Astrocyte (in vitro differentiated cells and primary cell): ENCODE measurements around the gene NR0B1. TPM values are rescaled to one million over a fixed set of nuclear protein-coding genes. Genes with fewer than 3 reads are reported as not detected.

Experiments
- DNase-seq: peaks from one replicate; pipeline ENCODE4 v3.0.0-alpha.2; 2010; ENCODE audit warnings: low read depth
- FAIRE-seq: peaks from 2 replicates; lab custom pipeline; 2011; peaks lifted over from hg19 to GRCh38; lab: Jason Lieb, UNC
- H2AFZ ChIP-seq: 2 replicates; pipeline ENCODE4 v1.6.0; 2012; ENCODE audit warnings: low read depth, low read length, inconsistent platforms
- H3K27ac ChIP-seq: 2 replicates; pipeline ENCODE4 v1.5.1; 2011; ENCODE audit warnings: low read depth, low read length, inconsistent platforms
- H3K27me3 ChIP-seq: 2 replicates; pipeline ENCODE4 v1.6.0; 2011; ENCODE audit warnings: low read length, inconsistent platforms; ENCODE audit not compliant: insufficient read depth
- H3K36me3 ChIP-seq: 2 replicates; pipeline ENCODE4 v1.5.1; 2011; ENCODE audit warnings: low read length, inconsistent platforms; ENCODE audit not compliant: insufficient read depth
- H3K4me1 ChIP-seq: 2 replicates; pipeline ENCODE4 v1.5.1; 2011; ENCODE audit warnings: low read length, inconsistent platforms; ENCODE audit not compliant: insufficient read depth
- H3K4me2 ChIP-seq: 2 replicates; pipeline ENCODE4 v1.6.0; 2012; ENCODE audit warnings: low read length, inconsistent platforms
- H3K4me3 ChIP-seq: 2 replicates; pipeline ENCODE4 v1.5.1; 2011; ENCODE audit warnings: low read depth, mild to moderate bottlenecking, low read length, inconsistent platforms; ENCODE audit not compliant: insufficient read depth
- H3K79me2 ChIP-seq: 2 replicates; pipeline ENCODE4 v1.6.0; 2012; ENCODE audit warnings: mild to moderate bottlenecking, low read length, inconsistent platforms; ENCODE audit not compliant: insufficient read depth
- H3K9ac ChIP-seq: 2 replicates; pipeline ENCODE4 v1.6.0; 2012; ENCODE audit warnings: mild to moderate bottlenecking, low read length, inconsistent platforms
- H3K9me3 ChIP-seq: 2 replicates; pipeline ENCODE4 v1.5.1; 2012; ENCODE audit warnings: low read depth, mild to moderate bottlenecking, low read length, inconsistent platforms; ENCODE audit not compliant: insufficient read depth
- H4K20me1 ChIP-seq: 2 replicates; pipeline ENCODE4 v1.6.0; 2012; ENCODE audit warnings: low read length, inconsistent platforms; ENCODE audit not compliant: insufficient read depth
- H3K27ac Mint-ChIP-seq: one replicate; pipeline ENCODE4 v1.8.0; 2021; ENCODE audit warnings: mild to moderate bottlenecking, mixed read lengths; ENCODE audit not compliant: unreplicated experiment
- H3K27me3 Mint-ChIP-seq: one replicate; pipeline ENCODE4 v1.8.0; 2021; ENCODE audit warnings: low read depth, mixed read lengths; ENCODE audit not compliant: unreplicated experiment
- H3K36me3 Mint-ChIP-seq: one replicate; pipeline ENCODE4 v1.8.0; 2021; ENCODE audit warnings: low read depth, mixed read lengths; ENCODE audit not compliant: unreplicated experiment
- H3K4me1 Mint-ChIP-seq: one replicate; pipeline ENCODE4 v1.8.0; 2021; ENCODE audit warnings: low read depth, mixed read lengths; ENCODE audit not compliant: unreplicated experiment
- H3K4me3 Mint-ChIP-seq: one replicate; pipeline ENCODE4 v1.8.0; 2021; ENCODE audit warnings: mild to moderate bottlenecking, moderate library complexity, mixed read lengths; ENCODE audit not compliant: unreplicated experiment
- H3K9me3 Mint-ChIP-seq: one replicate; pipeline ENCODE4 v1.8.0; 2021; ENCODE audit warnings: mild to moderate bottlenecking, mixed read lengths; ENCODE audit not compliant: unreplicated experiment
- EZH2 ChIP-seq: IDR thresholded peaks from 2 replicates; pipeline ENCODE4 v1.6.1; 2012; ENCODE audit warnings: mild to moderate bottlenecking, low read length, inconsistent platforms; ENCODE audit not compliant: insufficient read depth
- total RNA-seq: library from RNA; stranded (reverse); gene quantifications from 2 replicates; pipeline ENCODE4 v1.2.1, GENCODE V29; 2021
- TF ChIP-seq, protein P1 (sequence below): IDR thresholded peaks from 2 replicates; pipeline ENCODE4 v1.5.1; 2011; ENCODE audit warnings: low read depth, mild to moderate bottlenecking, inconsistent platforms, low read length, moderate library complexity; ENCODE audit not compliant: insufficient read depth

NR0B1 gene
- total RNA-seq, 1 donor from 2014 or later: 0.25 TPM

DNA sequence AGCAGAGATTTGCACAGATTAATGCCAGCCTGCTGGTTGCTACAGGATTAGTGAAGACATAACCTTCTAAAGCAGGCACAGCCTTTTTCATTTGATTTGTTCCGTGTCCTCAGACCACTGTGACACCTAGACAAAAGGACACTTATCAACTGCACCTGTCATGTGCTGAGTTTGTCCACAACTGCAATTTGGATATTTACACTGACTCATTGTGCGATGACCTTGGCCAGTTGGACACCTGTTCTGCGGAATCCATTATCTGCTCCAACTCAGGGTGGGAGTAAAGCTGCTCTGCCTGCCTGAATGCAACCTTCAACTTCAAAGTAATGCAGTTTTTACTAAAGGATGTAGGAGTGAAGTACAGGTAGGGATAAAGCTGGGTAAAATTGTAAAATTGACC lies 4.1 kb upstream of the NR0B1 start:
- no peak for DNase-seq
- no peak overlapping the region for H2AFZ ChIP-seq
- H3K27ac ChIP-seq: no peak overlapping the region
- H3K36me3 ChIP-seq: no peaks in the 10 kb centered on the region
- no peak overlapping the region for H3K27ac Mint-ChIP-seq
- H3K27me3 ChIP-seq: peaks cover 6% of the 10 kb centered on the region
- peaks cover 3% of the 10 kb centered on the region for H3K4me1 ChIP-seq
- H3K9ac ChIP-seq: no peak overlapping the region
- no peaks in the 10 kb centered on the region for H3K9me3 ChIP-seq
- no peaks in the 10 kb centered on the region for H3K36me3 Mint-ChIP-seq
- no peak overlapping the region for H3K4me3 Mint-ChIP-seq
- peaks cover 9% of the 10 kb centered on the region for H3K4me1 Mint-ChIP-seq
- no peak overlapping the region for H3K4me2 ChIP-seq
- no peaks in the 10 kb centered on the region for H3K9me3 Mint-ChIP-seq
- TF ChIP-seq, protein P1, sequence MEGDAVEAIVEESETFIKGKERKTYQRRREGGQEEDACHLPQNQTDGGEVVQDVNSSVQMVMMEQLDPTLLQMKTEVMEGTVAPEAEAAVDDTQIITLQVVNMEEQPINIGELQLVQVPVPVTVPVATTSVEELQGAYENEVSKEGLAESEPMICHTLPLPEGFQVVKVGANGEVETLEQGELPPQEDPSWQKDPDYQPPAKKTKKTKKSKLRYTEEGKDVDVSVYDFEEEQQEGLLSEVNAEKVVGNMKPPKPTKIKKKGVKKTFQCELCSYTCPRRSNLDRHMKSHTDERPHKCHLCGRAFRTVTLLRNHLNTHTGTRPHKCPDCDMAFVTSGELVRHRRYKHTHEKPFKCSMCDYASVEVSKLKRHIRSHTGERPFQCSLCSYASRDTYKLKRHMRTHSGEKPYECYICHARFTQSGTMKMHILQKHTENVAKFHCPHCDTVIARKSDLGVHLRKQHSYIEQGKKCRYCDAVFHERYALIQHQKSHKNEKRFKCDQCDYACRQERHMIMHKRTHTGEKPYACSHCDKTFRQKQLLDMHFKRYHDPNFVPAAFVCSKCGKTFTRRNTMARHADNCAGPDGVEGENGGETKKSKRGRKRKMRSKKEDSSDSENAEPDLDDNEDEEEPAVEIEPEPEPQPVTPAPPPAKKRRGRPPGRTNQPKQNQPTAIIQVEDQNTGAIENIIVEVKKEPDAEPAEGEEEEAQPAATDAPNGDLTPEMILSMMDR: no peak
- no peak for TF ChIP-seq EZH2
- peak; percentile 56 for FAIRE-seq
- H3K27me3 Mint-ChIP-seq: peaks cover 5% of the 10 kb centered on the region
- H3K4me3 ChIP-seq: no peak overlapping the region
- H3K79me2 ChIP-seq: no peaks in the 10 kb centered on the region
- H4K20me1 ChIP-seq: no peaks in the 10 kb centered on the region

DNA sequence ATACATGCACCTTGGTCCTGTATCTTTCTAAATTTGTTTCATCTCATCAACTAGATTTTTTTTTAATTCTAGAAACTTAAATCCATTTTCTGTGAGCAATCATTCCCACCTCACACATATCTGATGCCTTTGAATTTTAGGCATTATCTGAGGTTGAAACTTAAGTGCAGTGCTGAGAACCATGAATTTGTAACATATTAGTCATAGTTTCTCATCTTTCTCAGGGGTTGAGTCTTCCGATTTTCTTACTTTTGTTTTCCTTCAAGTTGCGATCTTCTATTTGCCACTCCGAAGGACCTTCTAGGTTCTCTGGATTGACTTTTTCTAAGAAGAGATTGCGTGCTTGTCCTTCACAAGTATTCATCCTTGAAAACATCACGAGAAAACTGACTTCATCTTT lies 3.7 kb upstream of the NR0B1 start:
- no peak overlapping the region for H3K27ac Mint-ChIP-seq
- Histone ChIP-seq H3K4me3 (no peak overlapping the region), H3K27ac (no peak overlapping the region), H3K9me3 (no peaks in the 10 kb centered on the region), H3K4me2 (no peak overlapping the region), H3K36me3 (no peaks in the 10 kb centered on the region), H4K20me1 (no peaks in the 10 kb centered on the region), H2AFZ (no peak overlapping the region), H3K79me2 (no peaks in the 10 kb centered on the region), H3K9ac (no peak overlapping the region), H3K27me3 (peaks cover 9% of the 10 kb centered on the region), H3K4me1 (peaks cover 5% of the 10 kb centered on the region)
- H3K36me3 Mint-ChIP-seq: no peaks in the 10 kb centered on the region
- peak; percentile 3 for DNase-seq
- TF ChIP-seq EZH2: no peak
- no peak for FAIRE-seq
- peaks cover 7% of the 10 kb centered on the region for H3K27me3 Mint-ChIP-seq
- no peak overlapping the region for H3K4me3 Mint-ChIP-seq
- H3K9me3 Mint-ChIP-seq: no peaks in the 10 kb centered on the region
- peaks cover 9% of the 10 kb centered on the region for H3K4me1 Mint-ChIP-seq

DNA sequence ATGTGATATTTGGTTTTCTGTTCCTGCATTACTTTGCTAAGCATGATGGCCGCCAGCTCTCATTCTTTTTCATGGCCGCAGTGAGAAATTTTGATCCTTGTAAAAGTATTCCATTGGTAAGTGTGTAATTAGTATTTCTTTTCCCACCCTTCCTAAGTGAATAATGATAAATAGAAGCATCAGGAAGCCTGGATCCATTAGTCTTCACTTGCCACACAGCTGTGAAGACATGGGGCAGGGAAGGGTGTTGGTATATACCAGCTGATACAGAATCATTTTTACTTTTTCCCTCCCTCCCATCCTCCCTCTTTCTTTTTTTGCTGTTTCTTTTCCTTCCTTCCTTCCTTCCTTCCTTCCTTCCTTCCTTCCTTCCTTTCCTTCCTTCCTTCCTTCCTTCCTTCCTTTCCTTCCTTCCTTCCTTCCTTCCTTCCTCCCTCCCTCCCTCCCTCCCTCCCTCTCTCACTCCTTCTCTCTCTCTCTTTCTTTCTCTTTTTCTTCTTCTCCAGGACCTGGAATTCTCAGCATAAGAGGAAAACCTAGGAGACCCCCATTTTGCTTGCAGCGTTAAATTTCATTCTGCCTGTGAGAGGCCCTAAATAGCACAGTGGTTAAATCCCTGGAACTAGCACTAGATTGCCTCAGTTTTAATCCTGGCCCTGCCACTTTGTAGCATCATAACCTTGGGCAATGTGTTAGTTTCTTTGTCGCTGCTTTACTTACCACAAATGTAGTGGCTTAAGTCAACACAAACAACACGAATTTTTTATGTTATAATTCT lies 1.4 kb upstream of the NR0B1 start:
- H3K27ac ChIP-seq: no peak overlapping the region
- no peak overlapping the region for H3K4me3 ChIP-seq
- DNase-seq (no peak), FAIRE-seq (no peak)
- peaks cover 9% of the 10 kb centered on the region for H3K27me3 ChIP-seq
- H3K9me3 ChIP-seq: no peaks in the 10 kb centered on the region
- peaks cover 10% of the 10 kb centered on the region for H3K27me3 Mint-ChIP-seq
- H3K9ac ChIP-seq: no peak overlapping the region
- H3K36me3 Mint-ChIP-seq: no peaks in the 10 kb centered on the region
- H3K27ac Mint-ChIP-seq: no peak overlapping the region
- TF ChIP-seq, protein P1: no peak
- TF ChIP-seq EZH2: no peak
- peaks cover 9% of the 10 kb centered on the region for H3K4me1 Mint-ChIP-seq
- peaks cover 5% of the 10 kb centered on the region for H3K4me1 ChIP-seq
- H3K4me2 ChIP-seq: no peak overlapping the region
- H4K20me1 ChIP-seq: no peaks in the 10 kb centered on the region
- H3K79me2 ChIP-seq: no peaks in the 10 kb centered on the region
- H3K9me3 Mint-ChIP-seq: no peaks in the 10 kb centered on the region
- H3K4me3 Mint-ChIP-seq: peak overlapping the region; percentile 35
- H3K36me3 ChIP-seq: no peaks in the 10 kb centered on the region
- no peak overlapping the region for H2AFZ ChIP-seq
